ENCODE results near the gene KCTD4.

KCTD4 gene

DNA sequence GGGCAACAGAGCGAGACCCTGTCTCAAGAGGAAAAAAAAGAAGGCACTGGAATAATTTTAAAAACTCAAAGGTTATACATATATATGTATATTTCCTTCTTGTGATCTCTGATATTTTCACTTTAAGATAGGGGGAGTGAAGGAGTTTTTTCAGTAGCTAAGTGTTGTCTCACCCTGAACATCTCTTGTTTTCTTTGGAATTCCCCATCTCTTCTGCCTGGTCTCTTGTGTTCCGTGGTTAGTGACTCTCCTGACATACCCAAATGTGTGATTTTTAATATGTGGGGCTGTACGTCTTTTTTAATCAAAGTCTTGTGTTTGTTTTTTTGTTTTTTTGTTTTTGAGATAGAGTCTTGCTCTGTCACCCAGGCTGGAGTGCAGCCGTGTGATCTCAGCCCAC, 15.3 kb upstream of the KCTD4 start:
- Histone ChIP-seq H3K4me3 (ENCODE audit: low read length) (no peak overlapping the region), H3K36me3 (ENCODE audit: control insufficient read depth, insufficient read depth, low read length) (no peaks in the 10 kb centered on the region), H3K27me3 (ENCODE audit: control insufficient read depth, insufficient read depth, low read length) (no peaks in the 10 kb centered on the region), H3K27ac (ENCODE audit: low read length) (no peak overlapping the region), H3K9me3 (ENCODE audit: control insufficient read depth, insufficient read depth, low read length) (no peaks in the 10 kb centered on the region), H3K4me1 (ENCODE audit: control insufficient read depth, insufficient read depth, low read length) (peaks cover 2% of the 10 kb centered on the region; the same call in 1 of the 2 replicates)
- no peak for DNase-seq (ENCODE audit: low read depth, low spot score)
- no CpG with 5 or more reads among the region's 4 CpGs for WGBS (ENCODE audit: insufficient coverage, insufficient read length)

DNA sequence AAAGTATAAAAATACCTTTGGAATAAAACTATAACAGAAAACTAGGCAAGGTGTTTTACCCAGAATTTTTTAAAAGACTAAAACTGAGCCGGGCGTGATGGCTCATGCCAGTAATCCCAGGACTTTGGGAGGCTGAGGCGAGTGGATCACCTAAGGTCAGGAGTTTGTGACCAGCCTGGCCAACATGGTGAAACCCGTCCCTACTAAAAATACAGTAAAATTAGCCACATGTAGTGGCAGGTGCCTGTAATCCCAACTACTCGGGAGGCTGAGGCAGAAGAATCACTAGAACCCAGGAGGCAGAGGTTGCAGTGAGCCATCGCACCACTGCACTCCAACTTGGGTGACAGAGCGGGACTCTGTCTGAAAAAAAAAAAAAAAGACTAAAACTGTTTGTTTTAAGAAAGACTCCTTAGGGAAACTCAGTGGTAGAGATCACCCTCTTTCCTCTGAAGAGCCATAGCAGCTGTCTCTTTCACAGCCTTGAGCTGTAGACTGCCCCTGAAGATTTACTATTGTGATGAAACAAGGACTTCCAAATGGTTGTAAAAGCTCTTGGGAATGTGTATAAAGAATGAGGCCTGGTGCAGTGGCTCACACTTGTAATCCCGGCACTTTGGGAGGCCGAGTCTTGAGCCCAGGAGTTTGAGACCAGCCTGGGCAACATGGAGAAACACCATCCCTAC, 14.7 kb upstream of the KCTD4 start:
- Histone ChIP-seq H3K4me3 (ENCODE audit: low read length) (no peak overlapping the region), H3K9me3 (ENCODE audit: control insufficient read depth, insufficient read depth, low read length) (no peaks in the 10 kb centered on the region), H3K36me3 (ENCODE audit: control insufficient read depth, insufficient read depth, low read length) (no peaks in the 10 kb centered on the region), H3K4me1 (ENCODE audit: control insufficient read depth, insufficient read depth, low read length) (peaks cover 2% of the 10 kb centered on the region; the same call in 1 of the 2 replicates), H3K27ac (ENCODE audit: low read length) (no peak overlapping the region), H3K27me3 (ENCODE audit: control insufficient read depth, insufficient read depth, low read length) (no peaks in the 10 kb centered on the region)
- WGBS (ENCODE audit: insufficient coverage, insufficient read length) = no CpG with 5 or more reads among the region's 9 CpGs
- no peak for DNase-seq (ENCODE audit: low read depth, low spot score)

DNA sequence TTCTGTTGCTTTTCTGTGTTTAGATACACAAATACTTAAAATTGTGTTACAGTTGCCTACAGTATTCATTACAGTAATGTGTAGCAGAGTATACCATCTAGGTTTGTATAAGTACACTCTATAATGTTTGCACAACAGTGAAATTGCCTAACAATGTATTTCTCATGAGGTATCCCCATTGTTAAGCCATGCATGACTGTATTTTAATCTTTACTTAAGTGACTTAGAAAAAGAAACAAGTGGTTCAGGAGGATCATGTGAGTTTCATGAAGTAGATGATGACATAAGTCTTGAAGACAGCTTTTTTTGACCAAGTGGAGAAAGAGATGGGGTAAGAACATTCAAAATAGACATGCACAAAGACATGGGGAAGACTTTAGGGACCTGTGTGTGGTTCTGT, 8.4 kb upstream of the KCTD4 start:
- H3K4me1 ChIP-seq (ENCODE audit: control insufficient read depth, insufficient read depth, low read length) = no peaks in the 10 kb centered on the region

DNA sequence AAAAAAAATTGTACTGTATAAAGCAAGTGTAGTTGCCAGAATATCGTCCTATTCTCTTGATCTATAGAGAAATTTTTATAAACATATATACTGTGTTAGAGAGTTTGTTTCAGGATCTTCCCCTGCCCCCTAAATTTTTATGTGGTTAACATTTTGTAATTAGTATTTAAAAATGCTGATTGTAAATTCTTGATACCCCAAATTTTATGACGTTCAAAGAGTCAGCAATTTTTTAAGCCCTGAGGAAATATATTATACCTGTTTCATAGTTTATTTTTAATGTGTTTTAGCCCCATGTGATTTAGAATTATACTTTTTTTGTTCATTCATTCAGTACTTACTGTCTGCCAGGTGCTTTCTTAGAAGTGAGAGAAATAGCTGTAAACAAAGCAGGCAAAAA, 7.3 kb upstream of the KCTD4 start:
- WGBS (ENCODE audit: insufficient coverage, insufficient read length) = no CpG with 5 or more reads among the region's 2 CpGs
- no peak for DNase-seq (ENCODE audit: low read depth, low spot score)
- H3K9me3 ChIP-seq (ENCODE audit: control insufficient read depth, insufficient read depth, low read length) = no peaks in the 10 kb centered on the region
- no peaks in the 10 kb centered on the region for H3K4me1 ChIP-seq (ENCODE audit: control insufficient read depth, insufficient read depth, low read length)
- no peak overlapping the region for H3K4me3 ChIP-seq (ENCODE audit: low read length)
- no peaks in the 10 kb centered on the region for H3K36me3 ChIP-seq (ENCODE audit: control insufficient read depth, insufficient read depth, low read length)
- no peaks in the 10 kb centered on the region for H3K27me3 ChIP-seq (ENCODE audit: control insufficient read depth, insufficient read depth, low read length)
- no peak overlapping the region for H3K27ac ChIP-seq (ENCODE audit: low read length)

More for the DNA sequence above, 8.4 kb upstream of the KCTD4 start:
- H3K27ac ChIP-seq (ENCODE audit: low read length) = no peak overlapping the region
- no peaks in the 10 kb centered on the region for H3K9me3 ChIP-seq (ENCODE audit: control insufficient read depth, insufficient read depth, low read length)
- H3K36me3 ChIP-seq (ENCODE audit: control insufficient read depth, insufficient read depth, low read length) = no peaks in the 10 kb centered on the region
- no peak overlapping the region for H3K4me3 ChIP-seq (ENCODE audit: low read length)
- no peak for DNase-seq (ENCODE audit: low read depth, low spot score)
- H3K27me3 ChIP-seq (ENCODE audit: control insufficient read depth, insufficient read depth, low read length) = no peaks in the 10 kb centered on the region

DNA sequence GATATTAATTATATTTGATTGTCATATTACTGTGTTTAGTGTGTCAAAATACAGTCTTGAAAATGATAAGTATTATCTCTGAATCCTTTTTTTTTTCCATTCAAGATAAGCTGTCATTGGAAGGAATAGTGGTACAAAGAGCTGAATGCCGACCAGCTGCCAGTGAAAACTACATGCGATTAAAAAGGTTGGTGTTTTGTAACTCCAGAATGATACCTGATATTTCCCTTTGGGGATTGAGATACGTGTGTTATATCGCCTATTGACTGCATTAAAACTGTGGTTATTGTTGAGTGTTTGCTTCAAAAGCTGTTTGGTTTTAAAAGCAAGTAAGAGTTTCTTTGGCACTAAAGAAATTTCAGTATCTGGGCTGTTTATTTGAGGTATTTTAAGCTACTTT, 6.5 kb upstream of the KCTD4 start:
- no peak overlapping the region for H3K4me3 ChIP-seq (ENCODE audit: low read length)
- H3K36me3 ChIP-seq (ENCODE audit: control insufficient read depth, insufficient read depth, low read length) = no peaks in the 10 kb centered on the region
- H3K4me1 ChIP-seq (ENCODE audit: control insufficient read depth, insufficient read depth, low read length) = no peaks in the 10 kb centered on the region
- no peaks in the 10 kb centered on the region for H3K9me3 ChIP-seq (ENCODE audit: control insufficient read depth, insufficient read depth, low read length)
- H3K27ac ChIP-seq (ENCODE audit: low read length) = no peak overlapping the region
- no CpG with 5 or more reads among the region's 4 CpGs for WGBS (ENCODE audit: insufficient coverage, insufficient read length)
- no peaks in the 10 kb centered on the region for H3K27me3 ChIP-seq (ENCODE audit: control insufficient read depth, insufficient read depth, low read length)
- DNase-seq (ENCODE audit: low read depth, low spot score) = no peak

DNA sequence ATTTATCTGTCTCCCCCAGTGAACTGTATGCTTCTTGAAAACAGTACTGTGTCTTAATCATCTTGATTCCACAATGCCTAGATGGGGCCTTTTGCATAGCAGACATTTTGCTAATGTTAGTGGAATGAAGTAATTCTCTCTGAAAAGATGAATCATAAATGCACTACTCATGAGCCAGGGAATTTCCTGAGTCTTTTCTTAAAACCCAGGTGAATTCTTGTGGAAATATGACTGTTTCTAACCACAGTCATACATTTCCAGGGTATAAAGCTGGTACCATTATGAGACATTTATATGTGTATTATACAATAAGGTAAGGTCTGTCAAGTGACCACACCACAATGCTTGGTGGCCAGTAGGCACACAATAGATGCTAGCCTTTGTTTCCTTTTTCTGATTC, 5.5 kb upstream of the KCTD4 start:
- Histone ChIP-seq H3K27ac (ENCODE audit: low read length) (no peak overlapping the region), H3K4me1 (ENCODE audit: control insufficient read depth, insufficient read depth, low read length) (no peaks in the 10 kb centered on the region; the same call in 1 of the 2 replicates), H3K9me3 (ENCODE audit: control insufficient read depth, insufficient read depth, low read length) (no peaks in the 10 kb centered on the region), H3K36me3 (ENCODE audit: control insufficient read depth, insufficient read depth, low read length) (no peaks in the 10 kb centered on the region), H3K27me3 (ENCODE audit: control insufficient read depth, insufficient read depth, low read length) (no peaks in the 10 kb centered on the region), H3K4me3 (ENCODE audit: low read length) (no peak overlapping the region)
- DNase-seq (ENCODE audit: low read depth, low spot score) = no peak

DNA sequence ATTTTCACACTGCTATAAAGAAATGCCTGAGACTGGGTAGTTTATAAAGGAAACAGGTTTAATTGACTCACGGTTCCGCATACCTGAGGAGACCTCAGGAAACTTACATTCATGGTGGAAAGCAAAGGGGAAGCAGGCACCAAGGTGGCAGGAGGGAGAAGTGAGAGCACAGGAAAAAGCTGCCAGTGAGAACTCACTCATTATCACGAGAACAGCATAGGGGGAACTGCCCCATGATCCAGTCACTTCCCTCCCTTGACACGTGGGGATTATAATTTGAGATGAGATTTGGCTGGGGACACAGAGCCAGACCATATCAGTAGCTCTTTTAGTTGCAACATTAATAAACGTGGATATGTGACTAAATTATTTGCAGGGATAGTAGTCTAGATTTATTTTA, 4.3 kb upstream of the KCTD4 start:
- Histone ChIP-seq H3K9me3 (ENCODE audit: control insufficient read depth, insufficient read depth, low read length) (no peaks in the 10 kb centered on the region), H3K36me3 (ENCODE audit: control insufficient read depth, insufficient read depth, low read length) (no peaks in the 10 kb centered on the region), H3K27ac (ENCODE audit: low read length) (no peak overlapping the region), H3K4me3 (ENCODE audit: low read length) (no peak overlapping the region), H3K4me1 (ENCODE audit: control insufficient read depth, insufficient read depth, low read length) (no peaks in the 10 kb centered on the region; the same call in 1 of the 2 replicates), H3K27me3 (ENCODE audit: control insufficient read depth, insufficient read depth, low read length) (no peaks in the 10 kb centered on the region)
- no CpG with 5 or more reads among the region's 5 CpGs for WGBS (ENCODE audit: insufficient coverage, insufficient read length)
- DNase-seq (ENCODE audit: low read depth, low spot score) = no peak

DNA sequence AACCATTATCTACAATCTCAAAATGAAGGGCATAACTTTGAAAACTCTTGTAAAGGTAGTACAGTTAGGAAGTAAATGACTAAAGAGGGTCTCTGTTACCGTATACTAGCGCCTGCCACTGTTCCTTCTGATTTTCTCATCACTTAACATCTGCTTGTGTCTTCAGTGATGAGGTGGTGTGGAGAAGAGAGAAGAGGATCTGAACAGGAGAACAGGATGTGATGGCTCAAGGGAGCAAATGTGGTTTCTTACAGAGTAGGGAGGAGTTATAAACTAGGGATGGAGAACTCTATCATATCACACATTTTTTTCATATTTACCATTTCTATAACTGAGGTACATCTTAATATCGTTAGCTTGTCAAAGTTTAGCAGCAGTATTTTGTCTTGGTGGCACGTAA, 1.1 kb downstream of the KCTD4 start:
- no CpG with 5 or more reads among the region's 4 CpGs for WGBS (ENCODE audit: insufficient coverage, insufficient read length)
- no peaks in the 10 kb centered on the region for H3K36me3 ChIP-seq (ENCODE audit: control insufficient read depth, insufficient read depth, low read length)
- no peaks in the 10 kb centered on the region for H3K9me3 ChIP-seq (ENCODE audit: control insufficient read depth, insufficient read depth, low read length)
- H3K4me1 ChIP-seq (ENCODE audit: control insufficient read depth, insufficient read depth, low read length) = no peaks in the 10 kb centered on the region; the same call in 1 of the 2 replicates
- H3K4me3 ChIP-seq (ENCODE audit: low read length) = no peak overlapping the region
- H3K27ac ChIP-seq (ENCODE audit: low read length) = no peak overlapping the region
- DNase-seq (ENCODE audit: low read depth, low spot score) = no peak
- no peaks in the 10 kb centered on the region for H3K27me3 ChIP-seq (ENCODE audit: control insufficient read depth, insufficient read depth, low read length)

DNA sequence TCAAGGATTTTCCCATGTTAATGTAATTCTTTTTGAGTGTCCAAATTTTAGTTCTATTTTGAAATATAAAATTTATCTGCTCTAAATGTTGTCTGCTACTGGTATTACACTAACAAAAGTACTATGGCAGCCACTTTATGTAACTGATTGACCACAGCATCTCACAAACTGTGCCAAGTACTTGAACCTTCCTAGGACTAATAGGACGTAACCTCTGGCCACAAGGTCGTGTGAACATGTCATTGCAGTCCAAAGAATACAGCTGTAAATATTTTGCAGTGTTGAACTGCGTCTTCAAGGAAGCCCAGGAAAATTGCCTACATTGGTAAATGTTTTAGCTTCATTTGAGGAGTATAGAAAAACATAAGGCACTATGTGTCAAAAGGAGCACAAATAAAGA, 1.9 kb downstream of the KCTD4 start:
- no peak overlapping the region for H3K27ac ChIP-seq (ENCODE audit: low read length)
- no peaks in the 10 kb centered on the region for H3K27me3 ChIP-seq (ENCODE audit: control insufficient read depth, insufficient read depth, low read length)
- no peak overlapping the region for H3K4me3 ChIP-seq (ENCODE audit: low read length)
- no peaks in the 10 kb centered on the region for H3K9me3 ChIP-seq (ENCODE audit: control insufficient read depth, insufficient read depth, low read length)
- H3K4me1 ChIP-seq (ENCODE audit: control insufficient read depth, insufficient read depth, low read length) = no peaks in the 10 kb centered on the region; the same call in 1 of the 2 replicates
- no peak for DNase-seq (ENCODE audit: low read depth, low spot score)
- no CpG with 5 or more reads among the region's 3 CpGs for WGBS (ENCODE audit: insufficient coverage, insufficient read length)
- H3K36me3 ChIP-seq (ENCODE audit: control insufficient read depth, insufficient read depth, low read length) = no peaks in the 10 kb centered on the region

DNA sequence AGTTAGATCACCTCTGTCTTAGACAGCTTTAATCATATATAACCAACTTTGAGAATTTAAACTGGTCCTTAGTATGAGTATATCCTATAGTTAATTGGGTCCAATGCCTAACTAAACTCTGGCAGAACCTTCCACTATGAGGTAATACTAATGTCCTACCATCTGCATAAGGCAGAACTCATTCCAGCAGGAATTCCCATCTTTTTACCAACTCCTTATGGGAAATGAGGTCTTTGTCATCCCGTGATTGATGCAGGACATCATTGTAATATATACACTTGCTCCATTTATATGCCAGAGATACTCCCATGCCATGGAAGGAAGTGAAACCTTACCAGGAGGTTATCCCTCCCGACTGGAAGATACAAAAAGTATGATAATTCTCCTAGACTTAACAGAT, 2.8 kb downstream of the KCTD4 start:
- whole genome bisulfite sequencing (ENCODE audit: insufficient coverage, insufficient read length) = no CpG with 5 or more reads among the region's 2 CpGs
- H3K27ac ChIP-seq (ENCODE audit: low read length) = no peak overlapping the region
- no peaks in the 10 kb centered on the region; the same call in 1 of the 2 replicates for H3K4me1 ChIP-seq (ENCODE audit: control insufficient read depth, insufficient read depth, low read length)
- no peak for DNase-seq (ENCODE audit: low read depth, low spot score)
- H3K36me3 ChIP-seq (ENCODE audit: control insufficient read depth, insufficient read depth, low read length) = no peaks in the 10 kb centered on the region
- H3K27me3 ChIP-seq (ENCODE audit: control insufficient read depth, insufficient read depth, low read length) = no peaks in the 10 kb centered on the region
- no peaks in the 10 kb centered on the region for H3K9me3 ChIP-seq (ENCODE audit: control insufficient read depth, insufficient read depth, low read length)
- no peak overlapping the region for H3K4me3 ChIP-seq (ENCODE audit: low read length)

DNA sequence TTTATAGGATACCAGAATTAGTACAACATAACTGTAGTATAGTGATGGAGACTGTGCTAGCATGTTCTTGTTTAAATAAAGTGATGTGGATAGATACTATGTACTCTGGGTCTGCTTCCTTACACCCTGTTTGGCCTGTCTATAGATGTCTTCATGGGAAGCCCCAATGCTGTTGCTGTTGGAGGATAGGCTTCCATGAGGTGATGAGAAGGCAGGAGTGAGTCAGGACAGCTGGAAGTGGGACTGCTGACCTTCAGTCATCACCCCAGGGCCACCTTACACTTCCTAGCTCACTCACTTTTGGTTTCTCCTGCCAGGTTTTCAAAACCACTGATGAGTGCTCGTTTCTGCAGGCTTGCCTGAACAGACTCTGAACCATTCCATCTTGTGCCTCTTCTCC, 4.2 kb downstream of the KCTD4 start:
- DNase-seq (ENCODE audit: low read depth, low spot score) = no peak
- no peak overlapping the region for H3K27ac ChIP-seq (ENCODE audit: low read length)
- no peak overlapping the region for H3K4me3 ChIP-seq (ENCODE audit: low read length)
- H3K4me1 ChIP-seq (ENCODE audit: control insufficient read depth, insufficient read depth, low read length) = no peaks in the 10 kb centered on the region
- no peaks in the 10 kb centered on the region for H3K9me3 ChIP-seq (ENCODE audit: control insufficient read depth, insufficient read depth, low read length)
- H3K27me3 ChIP-seq (ENCODE audit: control insufficient read depth, insufficient read depth, low read length) = no peaks in the 10 kb centered on the region
- H3K36me3 ChIP-seq (ENCODE audit: control insufficient read depth, insufficient read depth, low read length) = no peaks in the 10 kb centered on the region
- WGBS (ENCODE audit: insufficient coverage, insufficient read length) = no CpG with 5 or more reads among the region's 1 CpG

All from iPS DF 6.9 (cell line).